DOHH2 (cell line): ENCODE data around the gene STX1A.

Experiments used
- EZH2phosphoT487 ChIP-seq: fragments of 200-600 bp; sonication (generic); IDR thresholded peaks from 2 replicates; pipeline ENCODE4 v1.6.1; 2017; ENCODE audit warnings: borderline replicate concordance, mild to moderate bottlenecking, antibody characterized with exemption, low read length, moderate library complexity, mixed read lengths
- TF ChIP-seq, protein P1 (sequence below): fragments of 200-600 bp; sonication (generic); IDR thresholded peaks from one replicate; pipeline ENCODE4 v1.5.1; 2014; ENCODE audit warnings: antibody characterized with exemption, mild to moderate bottlenecking, low read depth, low read length; ENCODE audit not compliant: poor library complexity, severe bottlenecking

GRCh38 chr7:73668103-73668885 is 51.2 kb downstream of the STX1A start:
- TF ChIP-seq, protein P1, sequence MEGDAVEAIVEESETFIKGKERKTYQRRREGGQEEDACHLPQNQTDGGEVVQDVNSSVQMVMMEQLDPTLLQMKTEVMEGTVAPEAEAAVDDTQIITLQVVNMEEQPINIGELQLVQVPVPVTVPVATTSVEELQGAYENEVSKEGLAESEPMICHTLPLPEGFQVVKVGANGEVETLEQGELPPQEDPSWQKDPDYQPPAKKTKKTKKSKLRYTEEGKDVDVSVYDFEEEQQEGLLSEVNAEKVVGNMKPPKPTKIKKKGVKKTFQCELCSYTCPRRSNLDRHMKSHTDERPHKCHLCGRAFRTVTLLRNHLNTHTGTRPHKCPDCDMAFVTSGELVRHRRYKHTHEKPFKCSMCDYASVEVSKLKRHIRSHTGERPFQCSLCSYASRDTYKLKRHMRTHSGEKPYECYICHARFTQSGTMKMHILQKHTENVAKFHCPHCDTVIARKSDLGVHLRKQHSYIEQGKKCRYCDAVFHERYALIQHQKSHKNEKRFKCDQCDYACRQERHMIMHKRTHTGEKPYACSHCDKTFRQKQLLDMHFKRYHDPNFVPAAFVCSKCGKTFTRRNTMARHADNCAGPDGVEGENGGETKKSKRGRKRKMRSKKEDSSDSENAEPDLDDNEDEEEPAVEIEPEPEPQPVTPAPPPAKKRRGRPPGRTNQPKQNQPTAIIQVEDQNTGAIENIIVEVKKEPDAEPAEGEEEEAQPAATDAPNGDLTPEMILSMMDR: no peak
- no peak for TF ChIP-seq EZH2phosphoT487
